ENCODE results near the gene CITED2.

CITED2 gene

GRCh38 chr6:139343052-139343750 is 31.2 kb downstream of the CITED2 start:
- in situ Hi-C loops (cut with MboI; ENCODE audit: low pct_unique_long_range_greater_than_20kb, low sequenced_read_pairs), result no loop called here
- DNase-seq, result peak; percentile 52

- DNase-seq, result no peak
- in situ Hi-C loops (cut with MboI; ENCODE audit: low pct_unique_long_range_greater_than_20kb, low sequenced_read_pairs), result no loop called here
These were observed 33.4 kb downstream of the CITED2 start for GRCh38 chr6:139341060-139341459.

- DNase-seq, result peak; percentile 82
- in situ Hi-C loops (cut with MboI; ENCODE audit: low pct_unique_long_range_greater_than_20kb, low sequenced_read_pairs), result no loop called here
These were observed 35.7 kb downstream of the CITED2 start for GRCh38 chr6:139338795-139339194.

GRCh38 chr6:139337830-139338229 is 36.6 kb downstream of the CITED2 start:
- DNase-seq, result peak; percentile 71

GRCh38 chr6:139337001-139337400 is 37.4 kb downstream of the CITED2 start:
- in situ Hi-C loops (cut with MboI; ENCODE audit: low pct_unique_long_range_greater_than_20kb, low sequenced_read_pairs), result no loop called here

More at GRCh38 chr6:139337830-139338229, 36.6 kb downstream of the CITED2 start:
- in situ Hi-C loops (cut with MboI; ENCODE audit: low pct_unique_long_range_greater_than_20kb, low sequenced_read_pairs), result no loop called here

GRCh38 chr6:139336488-139336887 is 38.0 kb downstream of the CITED2 start:
- in situ Hi-C loops (cut with MboI; ENCODE audit: low pct_unique_long_range_greater_than_20kb, low sequenced_read_pairs), result no loop called here

More at GRCh38 chr6:139337001-139337400, 37.4 kb downstream of the CITED2 start:
- DNase-seq, result no peak

GRCh38 chr6:139335447-139336210 is 38.8 kb downstream of the CITED2 start:
- DNase-seq, result no peak
- in situ Hi-C loops (cut with MboI; ENCODE audit: low pct_unique_long_range_greater_than_20kb, low sequenced_read_pairs), result no loop called here

More at GRCh38 chr6:139336488-139336887, 38.0 kb downstream of the CITED2 start:
- no peak for DNase-seq

- no peak for DNase-seq
- in situ Hi-C loops (cut with MboI; ENCODE audit: low pct_unique_long_range_greater_than_20kb, low sequenced_read_pairs), result no loop called here
These were observed 39.5 kb downstream of the CITED2 start for GRCh38 chr6:139334806-139335446.

GRCh38 chr6:139330826-139331500 is 43.5 kb downstream of the CITED2 start:
- in situ Hi-C loops (cut with MboI; ENCODE audit: low pct_unique_long_range_greater_than_20kb, low sequenced_read_pairs), result no loop called here
- DNase-seq, result no peak

GRCh38 chr6:139330306-139330705 is 44.1 kb downstream of the CITED2 start:
- in situ Hi-C loops (cut with MboI; ENCODE audit: low pct_unique_long_range_greater_than_20kb, low sequenced_read_pairs), result no loop called here
- DNase-seq, result no peak

- DNase-seq, result no peak
- in situ Hi-C loops (cut with MboI; ENCODE audit: low pct_unique_long_range_greater_than_20kb, low sequenced_read_pairs), result no loop called here
These were observed 45.2 kb downstream of the CITED2 start for GRCh38 chr6:139329224-139329623.

GRCh38 chr6:139327038-139327437 is 47.4 kb downstream of the CITED2 start:
- DNase-seq, result no peak
- in situ Hi-C loops (cut with MboI; ENCODE audit: low pct_unique_long_range_greater_than_20kb, low sequenced_read_pairs), result no loop called here

GRCh38 chr6:139325686-139326085 is 48.8 kb downstream of the CITED2 start:
- in situ Hi-C loops (cut with MboI; ENCODE audit: low pct_unique_long_range_greater_than_20kb, low sequenced_read_pairs), result no loop called here
- no peak for DNase-seq

- in situ Hi-C loops (cut with MboI; ENCODE audit: low pct_unique_long_range_greater_than_20kb, low sequenced_read_pairs), result no loop called here
- DNase-seq, result peak; percentile 88
These were observed 49.3 kb downstream of the CITED2 start for GRCh38 chr6:139325125-139325524.

- DNase-seq, result no peak
- in situ Hi-C loops (cut with MboI; ENCODE audit: low pct_unique_long_range_greater_than_20kb, low sequenced_read_pairs), result no loop called here
These were observed 50.2 kb downstream of the CITED2 start for GRCh38 chr6:139324301-139324555.

GRCh38 chr6:139323511-139324300 is 50.7 kb downstream of the CITED2 start:
- DNase-seq, result peak; percentile 99
- in situ Hi-C loops (cut with MboI; ENCODE audit: low pct_unique_long_range_greater_than_20kb, low sequenced_read_pairs), result no loop called here

All from KBM-7 (cell line).